Adipocyte (in vitro differentiated cells): ENCODE results near the gene SLC17A7.
A peak's percentile ranks its signal among the peaks of the same experiment; 100 is the strongest.

Experiments used
- DNase-seq: peaks from one replicate; pipeline ENCODE4 v3.0.0-alpha.2; 2015; ENCODE audit warnings: low read depth
- H3K27me3 ChIP-seq: replicated peaks from 2 replicates; pipeline ENCODE4 v1.7.0; 2013; ENCODE audit warnings: mild to moderate bottlenecking, low read length, moderate library complexity; ENCODE audit not compliant: control insufficient read depth, insufficient read depth
- H3K36me3 ChIP-seq: 2 replicates; pipeline ENCODE4 v1.7.0; 2013; ENCODE audit warnings: low read length, mild to moderate bottlenecking, moderate library complexity; ENCODE audit not compliant: control insufficient read depth, insufficient read depth, severe bottlenecking
- H3K4me1 ChIP-seq: 2 replicates; pipeline ENCODE4 v1.7.0; 2013; ENCODE audit warnings: mild to moderate bottlenecking, low read length, moderate library complexity; ENCODE audit not compliant: control insufficient read depth, insufficient read depth
- H3K4me3 ChIP-seq: 2 replicates; pipeline ENCODE4 v1.7.0; 2013; ENCODE audit warnings: mild to moderate bottlenecking, low read length, moderate library complexity
- H3K9ac ChIP-seq: 2 replicates; pipeline ENCODE4 v1.7.0; 2013; ENCODE audit warnings: mild to moderate bottlenecking, low read length, moderate library complexity
- H3K9me3 ChIP-seq: 2 replicates; pipeline ENCODE4 v1.7.0; 2013; ENCODE audit warnings: mild to moderate bottlenecking, low read length, moderate library complexity; ENCODE audit not compliant: control insufficient read depth

Gene SLC17A7

DNA sequence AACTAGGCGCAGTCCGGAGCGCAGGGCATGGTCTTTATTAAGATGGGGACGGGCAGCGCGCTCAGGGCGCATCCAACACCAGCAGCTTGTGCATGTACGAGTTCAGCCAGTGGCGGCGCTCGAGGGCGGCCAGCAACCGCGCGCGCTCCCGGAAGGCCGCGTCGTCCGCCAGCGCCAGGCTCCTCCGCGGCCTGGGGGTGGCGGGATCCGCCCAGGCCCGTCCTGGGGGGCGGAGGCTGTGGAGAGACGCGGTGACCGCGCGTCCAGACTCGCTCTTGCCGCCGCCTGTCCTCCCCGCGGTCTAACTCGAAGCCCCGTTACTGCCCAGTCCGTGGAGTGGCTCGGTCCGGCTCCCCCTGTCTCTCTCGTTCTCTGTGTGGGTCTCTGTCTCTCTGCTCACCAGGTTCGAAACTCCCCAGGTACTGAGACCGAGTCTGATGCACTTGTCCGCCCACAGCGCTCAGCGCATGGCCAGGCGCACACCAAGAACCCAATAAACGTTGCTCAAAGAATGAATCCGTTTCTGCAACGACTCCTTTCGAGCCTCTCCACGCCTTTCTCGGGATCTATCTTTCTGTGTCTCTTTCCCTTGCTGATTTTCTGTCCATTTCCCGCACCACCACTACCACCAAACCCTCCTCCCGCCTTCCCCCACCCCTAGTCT is 18.8 kb downstream of the SLC17A7 start:
- H3K27me3 ChIP-seq = peaks cover 80% of the 10 kb centered on the region

DNA sequence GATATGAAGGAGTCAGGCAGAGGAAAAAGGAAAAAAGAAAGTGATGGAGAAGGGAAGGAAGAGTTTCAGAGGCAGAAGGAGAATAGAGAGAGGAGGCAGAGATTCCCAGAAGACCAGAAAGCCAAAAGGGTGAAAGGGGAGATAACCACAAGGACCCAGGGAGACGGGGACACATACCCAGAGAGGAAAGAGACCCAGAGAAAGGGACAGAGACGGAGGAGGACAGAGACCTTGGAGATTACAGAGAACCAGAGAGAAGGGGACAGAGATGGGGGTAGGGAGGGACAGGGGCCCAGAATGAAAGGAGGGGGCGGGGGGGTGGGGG is 19.5 kb downstream of the SLC17A7 start:
- no peak for DNase-seq
- Histone ChIP-seq H3K4me3 (no peak overlapping the region), H3K4me1 (peaks cover 9% of the 10 kb centered on the region), H3K27me3 (peaks cover 81% of the 10 kb centered on the region), H3K9me3 (no peaks in the 10 kb centered on the region), H3K36me3 (no peaks in the 10 kb centered on the region), H3K9ac (no peak overlapping the region)

More for the DNA sequence above, 18.8 kb downstream of the SLC17A7 start:
- Histone ChIP-seq H3K4me3 (no peak overlapping the region), H3K9ac (no peak overlapping the region), H3K36me3 (no peaks in the 10 kb centered on the region), H3K4me1 (peaks cover 9% of the 10 kb centered on the region), H3K9me3 (no peaks in the 10 kb centered on the region)
- peak; percentile 61 for DNase-seq

GRCh38 chr19:49421039-49421877 is 20.1 kb downstream of the SLC17A7 start:
- Histone ChIP-seq H3K9ac (no peak overlapping the region), H3K4me3 (no peak overlapping the region), H3K36me3 (no peaks in the 10 kb centered on the region), H3K9me3 (no peaks in the 10 kb centered on the region), H3K27me3 (peaks cover 81% of the 10 kb centered on the region), H3K4me1 (peaks cover 9% of the 10 kb centered on the region)
- peak; percentile 79 for DNase-seq

DNA sequence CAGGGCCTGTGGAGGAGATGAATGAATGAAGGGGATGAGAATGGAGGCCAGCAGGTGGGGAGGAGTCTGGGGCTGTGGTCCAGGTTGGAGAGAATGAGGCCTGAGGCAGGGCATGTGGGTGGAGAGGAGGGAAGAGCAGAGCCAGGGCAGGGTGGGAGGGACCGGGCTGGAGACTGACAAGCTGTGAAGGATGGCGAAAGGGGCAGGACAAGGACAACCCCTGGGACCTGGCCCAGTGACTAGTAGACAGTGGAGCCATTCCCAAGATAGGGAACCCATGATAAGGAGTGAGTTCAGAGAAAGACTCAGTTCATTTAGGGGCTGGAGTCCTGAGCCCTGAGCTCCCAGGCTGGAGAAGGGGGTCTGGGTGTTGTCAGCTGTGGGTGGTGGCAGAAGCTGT is 21.1 kb downstream of the SLC17A7 start:
- DNase-seq = no peak
- Histone ChIP-seq H3K9me3 (no peaks in the 10 kb centered on the region), H3K27me3 (peaks cover 77% of the 10 kb centered on the region), H3K4me3 (no peak overlapping the region), H3K4me1 (peaks cover 7% of the 10 kb centered on the region), H3K36me3 (no peaks in the 10 kb centered on the region), H3K9ac (no peak overlapping the region)

- no peaks in the 10 kb centered on the region for H3K36me3 ChIP-seq
- no peaks in the 10 kb centered on the region for H3K9me3 ChIP-seq
- H3K4me3 ChIP-seq = no peak overlapping the region
- peaks cover 11% of the 10 kb centered on the region for H3K4me1 ChIP-seq
- peaks cover 75% of the 10 kb centered on the region for H3K27me3 ChIP-seq
- H3K9ac ChIP-seq = no peak overlapping the region
- DNase-seq = no peak
These were observed 22.2 kb downstream of the SLC17A7 start for GRCh38 chr19:49419173-49419572.

DNA sequence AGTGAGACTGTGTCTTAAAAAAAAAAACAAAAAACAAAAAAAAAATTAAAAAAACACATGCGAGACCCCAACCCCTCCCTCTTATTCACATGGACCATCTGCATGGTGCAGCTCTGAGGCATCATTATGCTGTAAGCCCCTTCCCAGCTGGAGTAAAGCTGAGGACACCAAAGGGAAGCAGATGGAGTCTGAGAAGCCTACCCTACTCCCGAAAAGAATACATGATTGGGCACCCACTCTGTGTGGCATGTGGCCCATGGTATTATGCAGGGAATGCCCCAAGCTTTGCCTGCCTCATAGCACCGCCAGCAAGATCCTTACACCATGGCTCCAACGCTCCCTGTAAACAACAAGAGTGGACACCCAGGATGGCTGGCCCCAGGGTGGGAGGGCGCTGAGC is 22.8 kb downstream of the SLC17A7 start:
- no peak for DNase-seq
- peaks cover 73% of the 10 kb centered on the region for H3K27me3 ChIP-seq
- no peaks in the 10 kb centered on the region for H3K9me3 ChIP-seq
- H3K36me3 ChIP-seq = no peaks in the 10 kb centered on the region
- H3K4me1 ChIP-seq = peaks cover 11% of the 10 kb centered on the region
- no peak overlapping the region for H3K4me3 ChIP-seq
- H3K9ac ChIP-seq = no peak overlapping the region

- H3K4me3 ChIP-seq = no peak overlapping the region
- H3K27me3 ChIP-seq = peaks cover 70% of the 10 kb centered on the region
These were observed 24.2 kb downstream of the SLC17A7 start for GRCh38 chr19:49417088-49417487.

GRCh38 chr19:49415810-49416200 is 25.5 kb downstream of the SLC17A7 start:
- Histone ChIP-seq H3K4me3 (no peak overlapping the region), H3K9ac (no peak overlapping the region), H3K4me1 (peaks cover 5% of the 10 kb centered on the region), H3K36me3 (no peaks in the 10 kb centered on the region), H3K9me3 (no peaks in the 10 kb centered on the region), H3K27me3 (peaks cover 65% of the 10 kb centered on the region)
- no peak for DNase-seq

More at GRCh38 chr19:49417088-49417487, 24.2 kb downstream of the SLC17A7 start:
- Histone ChIP-seq H3K9ac (no peak overlapping the region), H3K9me3 (no peaks in the 10 kb centered on the region), H3K4me1 (peaks cover 5% of the 10 kb centered on the region), H3K36me3 (no peaks in the 10 kb centered on the region)
- DNase-seq = no peak

DNA sequence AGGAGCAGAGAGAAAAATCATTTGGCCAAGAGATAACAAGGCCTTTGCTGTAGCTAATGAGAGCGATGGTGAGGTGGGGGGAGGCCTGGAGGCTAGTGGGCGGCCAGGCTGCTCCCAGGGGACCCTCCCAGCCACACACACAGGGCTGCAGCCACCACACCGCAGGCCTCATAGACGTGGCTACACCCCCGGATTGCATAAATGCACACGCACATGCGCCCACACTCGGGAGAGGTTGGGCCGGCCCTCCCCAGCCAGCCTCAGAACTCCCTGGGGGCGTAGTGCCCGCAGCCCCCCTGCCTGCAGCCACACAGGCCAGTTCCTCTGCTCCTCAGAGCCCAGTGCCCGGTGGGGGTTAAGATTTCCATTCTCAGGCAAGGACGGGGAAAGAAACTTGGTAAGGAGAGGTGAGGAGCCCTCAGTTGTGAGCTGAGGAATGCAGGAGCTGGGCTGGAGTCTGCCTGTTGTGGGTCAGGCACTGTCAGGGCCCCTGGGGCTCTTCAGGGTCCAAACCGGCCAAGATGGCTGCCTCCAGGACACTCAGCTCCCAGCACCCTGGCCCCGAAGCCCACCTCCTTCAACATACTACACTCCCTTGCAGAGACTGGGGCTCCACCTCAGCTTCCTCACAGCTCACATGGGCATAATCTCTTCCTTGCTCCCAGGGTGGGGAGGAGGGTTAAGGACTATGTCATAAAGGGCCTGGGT is 26.1 kb downstream of the SLC17A7 start:
- H3K4me3 ChIP-seq = no peak overlapping the region
- peaks cover 5% of the 10 kb centered on the region for H3K4me1 ChIP-seq
- H3K9me3 ChIP-seq = no peaks in the 10 kb centered on the region
- H3K9ac ChIP-seq = no peak overlapping the region
- H3K27me3 ChIP-seq = peaks cover 62% of the 10 kb centered on the region
- no peak for DNase-seq
- no peaks in the 10 kb centered on the region for H3K36me3 ChIP-seq

- no peak overlapping the region for H3K9ac ChIP-seq
- peaks cover 5% of the 10 kb centered on the region for H3K4me1 ChIP-seq
- H3K36me3 ChIP-seq = no peaks in the 10 kb centered on the region
- H3K27me3 ChIP-seq = peaks cover 55% of the 10 kb centered on the region
- H3K4me3 ChIP-seq = no peak overlapping the region
- no peaks in the 10 kb centered on the region for H3K9me3 ChIP-seq
- DNase-seq = no peak
These were observed 27.1 kb downstream of the SLC17A7 start for GRCh38 chr19:49414256-49414655.

DNA sequence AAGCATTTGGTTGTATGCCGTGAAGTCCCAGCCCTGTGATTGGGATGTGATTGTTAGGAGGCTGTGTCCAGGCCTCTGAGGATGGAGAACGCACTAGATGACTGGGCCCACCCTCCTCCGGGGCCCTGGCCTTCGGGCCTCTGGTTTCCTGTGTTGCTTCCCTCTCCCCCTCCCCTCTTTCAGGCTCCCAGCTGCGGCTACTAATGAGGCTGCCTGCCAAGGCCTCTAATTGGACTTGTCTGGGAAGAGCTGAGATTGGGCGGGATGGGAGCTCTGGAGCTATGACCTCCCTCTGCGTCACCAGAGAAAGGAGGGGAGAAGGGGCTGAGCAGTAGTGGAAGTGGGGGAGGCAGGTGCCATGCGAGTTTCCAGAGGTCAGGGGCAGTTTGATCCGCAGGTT is 28.0 kb downstream of the SLC17A7 start:
- H3K4me1 ChIP-seq = peaks cover 5% of the 10 kb centered on the region
- H3K36me3 ChIP-seq = no peaks in the 10 kb centered on the region
- no peaks in the 10 kb centered on the region for H3K9me3 ChIP-seq
- H3K9ac ChIP-seq = no peak overlapping the region
- H3K27me3 ChIP-seq = peaks cover 46% of the 10 kb centered on the region
- DNase-seq = no peak
- no peak overlapping the region for H3K4me3 ChIP-seq
